EL (cell line): ENCODE results near the gene MSANTD2.

Source experiments
- DNase-seq: peaks from one replicate; pipeline ENCODE4 v3.0.0-alpha.2; 2016

MSANTD2 gene

DNA sequence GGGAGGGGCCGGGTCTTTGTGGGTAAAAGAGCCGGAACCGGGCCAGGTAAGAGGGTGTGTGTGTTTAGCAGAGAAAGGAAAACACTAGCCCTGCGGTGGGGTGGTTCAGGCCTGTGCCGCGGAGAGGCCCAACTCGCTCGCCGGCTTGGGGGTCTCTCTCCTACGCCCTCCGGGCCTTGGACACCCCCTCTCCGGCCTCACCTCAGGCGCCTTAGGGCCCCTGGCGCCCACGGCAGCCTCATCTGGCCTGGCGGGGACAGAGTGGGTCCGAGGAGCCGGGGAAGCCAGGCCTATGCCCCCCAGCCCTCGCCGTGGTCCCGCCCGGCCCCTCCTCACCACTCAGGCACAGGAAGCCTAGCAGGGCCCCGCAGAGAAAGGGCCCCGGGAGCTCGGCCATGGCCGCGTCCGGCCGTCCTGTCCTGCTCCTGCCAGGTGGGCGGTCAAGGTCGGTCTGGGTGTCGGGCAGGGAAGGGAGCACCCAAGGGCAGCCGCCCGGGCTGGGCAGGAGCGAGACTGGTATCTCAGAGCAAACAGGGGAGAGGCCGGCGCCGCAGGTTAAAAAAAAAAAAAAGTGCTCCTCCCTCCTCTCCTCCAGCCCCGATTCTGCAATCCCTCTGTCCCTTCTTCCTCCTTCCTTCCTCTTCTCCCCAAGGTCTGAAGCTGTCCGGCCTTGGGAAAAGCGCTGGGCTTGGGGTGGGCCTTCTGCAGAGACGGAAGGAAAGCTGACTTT is 48.3 kb downstream of the MSANTD2 start, which contains the start of gene VSIG2:
Gene VSIG2, minus strand, starts transcription at position 515 of the 730 bp plus-strand sequence. Its CDS starts 118 bp downstream, at position 397.
- DNase-seq = no peak

DNA sequence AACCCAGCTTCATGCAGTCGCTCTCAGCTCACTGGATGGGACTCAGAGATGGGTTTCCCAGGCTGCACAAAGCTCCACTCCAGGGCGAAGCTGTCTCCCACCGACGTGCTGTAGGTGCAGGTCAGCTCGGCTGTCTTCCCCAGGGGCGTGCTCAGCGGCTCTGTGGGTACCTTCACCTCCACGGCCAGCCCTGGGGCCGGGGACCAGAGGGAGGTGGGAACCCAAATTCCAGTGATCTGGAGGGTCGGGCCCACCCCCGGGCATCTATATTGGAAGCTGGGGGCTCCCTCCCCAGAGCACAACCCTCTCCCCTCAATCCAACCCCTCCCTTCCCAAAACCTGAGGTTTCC is 48.8 kb downstream of the MSANTD2 start:
- DNase-seq = no peak

DNA sequence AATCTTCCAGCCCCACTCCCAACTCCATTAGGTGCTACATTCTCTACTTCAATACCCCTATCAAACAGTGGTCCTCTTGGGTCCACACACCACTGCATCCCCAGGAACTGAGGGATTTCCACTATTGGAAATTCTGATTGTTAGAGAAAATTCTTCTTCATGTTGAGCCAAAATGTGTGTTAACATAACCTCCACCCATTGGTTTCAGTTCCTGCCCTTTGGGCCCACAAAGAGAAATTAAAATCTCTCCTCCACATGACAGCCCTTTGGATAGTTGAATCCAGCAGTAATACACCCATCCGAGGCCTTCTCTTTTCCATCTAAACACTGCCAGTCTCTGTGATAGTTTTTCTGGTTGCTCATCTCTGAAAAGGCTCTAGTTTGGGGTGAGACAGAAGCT is 50.3 kb downstream of the MSANTD2 start:
- no peak for DNase-seq

DNA sequence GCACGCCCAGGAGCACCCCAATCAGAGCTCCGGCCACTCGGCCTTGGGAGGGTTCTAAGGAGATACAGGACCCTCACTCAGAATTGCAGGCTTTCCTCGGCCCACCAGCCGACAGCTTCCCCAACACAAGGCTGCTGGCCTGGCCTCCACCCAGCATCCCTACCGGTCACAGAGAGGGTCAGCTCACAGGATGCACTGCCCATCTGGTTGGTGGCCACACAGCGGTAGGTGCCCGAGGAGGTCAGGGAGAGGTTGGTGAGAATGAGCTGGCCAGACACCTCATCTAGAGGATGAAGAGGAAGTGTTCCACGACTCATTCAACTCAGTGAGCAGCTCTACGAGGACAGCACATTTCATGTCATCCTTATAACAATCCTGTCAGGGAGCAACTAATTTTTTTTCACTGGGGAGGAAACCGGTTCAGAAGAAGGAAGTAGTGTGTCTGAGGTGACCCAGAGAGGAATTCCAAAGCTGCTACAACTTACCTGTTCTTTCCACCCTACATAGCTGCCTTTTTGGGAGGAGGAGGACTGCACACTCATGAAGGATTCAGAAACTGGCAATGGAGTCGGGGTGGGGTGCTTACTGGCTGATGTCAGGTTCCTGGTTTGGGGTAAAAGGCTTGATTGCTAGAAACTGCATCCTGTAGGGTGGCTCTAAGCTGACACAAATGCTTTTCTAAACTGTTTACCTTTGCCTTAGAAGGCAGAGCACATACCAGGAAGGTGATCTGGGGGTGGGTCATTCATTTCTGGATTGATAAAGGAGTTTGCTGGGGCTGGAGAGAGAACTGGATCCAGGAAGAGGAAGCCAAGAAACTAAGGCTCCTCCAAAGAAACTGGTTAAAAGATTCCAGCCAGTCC is 51.5 kb downstream of the MSANTD2 start:
- DNase-seq = peak; percentile 61

DNA sequence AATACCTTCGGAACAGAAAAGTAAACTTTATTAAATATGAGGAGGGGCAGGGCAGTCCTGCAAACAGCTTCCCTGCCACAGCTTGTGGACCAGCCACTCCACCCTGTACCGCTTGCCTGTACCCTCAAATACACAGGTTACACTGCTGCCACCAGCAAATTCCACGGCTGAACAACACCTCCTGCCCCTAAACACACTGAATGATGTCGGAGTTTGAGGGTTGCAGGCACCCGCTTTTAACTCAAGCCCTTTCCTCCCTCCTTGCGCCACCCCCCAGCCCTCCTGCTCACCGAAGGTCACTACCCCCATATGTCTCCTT is 52.1 kb downstream of the MSANTD2 start:
- DNase-seq = no peak

DNA sequence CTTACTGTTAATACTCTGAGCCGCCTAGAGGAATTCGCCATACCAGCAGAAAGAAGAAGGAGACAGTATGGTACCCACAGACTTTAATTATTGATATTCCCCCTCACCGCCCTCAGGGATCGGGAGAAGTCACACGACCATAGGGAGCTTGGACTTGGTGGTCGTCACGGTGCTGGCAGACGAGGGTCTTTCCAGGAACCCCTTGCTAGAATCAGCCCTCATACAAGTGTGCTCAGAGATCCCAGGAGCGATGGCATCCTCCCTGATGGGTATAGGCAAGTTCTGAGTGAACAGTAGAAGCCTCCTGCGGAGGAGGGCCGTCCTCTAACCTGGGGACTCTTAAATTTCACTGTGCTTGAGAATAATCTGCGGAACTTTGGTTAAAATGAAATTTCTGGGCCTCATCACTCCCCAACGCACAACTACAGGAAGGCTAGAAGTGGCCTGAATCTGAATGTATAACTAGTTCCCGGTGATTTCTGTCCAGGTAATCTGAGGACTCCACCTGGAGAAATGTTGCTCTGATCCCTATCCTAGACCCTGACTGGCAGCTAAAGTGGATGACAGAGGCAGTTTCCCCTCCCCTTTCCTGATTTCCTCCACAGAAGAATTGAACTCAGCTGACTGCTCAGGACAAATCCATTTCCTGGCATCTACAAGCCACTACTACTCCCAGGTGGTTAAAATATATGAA is 52.7 kb downstream of the MSANTD2 start:
- DNase-seq = no peak

DNA sequence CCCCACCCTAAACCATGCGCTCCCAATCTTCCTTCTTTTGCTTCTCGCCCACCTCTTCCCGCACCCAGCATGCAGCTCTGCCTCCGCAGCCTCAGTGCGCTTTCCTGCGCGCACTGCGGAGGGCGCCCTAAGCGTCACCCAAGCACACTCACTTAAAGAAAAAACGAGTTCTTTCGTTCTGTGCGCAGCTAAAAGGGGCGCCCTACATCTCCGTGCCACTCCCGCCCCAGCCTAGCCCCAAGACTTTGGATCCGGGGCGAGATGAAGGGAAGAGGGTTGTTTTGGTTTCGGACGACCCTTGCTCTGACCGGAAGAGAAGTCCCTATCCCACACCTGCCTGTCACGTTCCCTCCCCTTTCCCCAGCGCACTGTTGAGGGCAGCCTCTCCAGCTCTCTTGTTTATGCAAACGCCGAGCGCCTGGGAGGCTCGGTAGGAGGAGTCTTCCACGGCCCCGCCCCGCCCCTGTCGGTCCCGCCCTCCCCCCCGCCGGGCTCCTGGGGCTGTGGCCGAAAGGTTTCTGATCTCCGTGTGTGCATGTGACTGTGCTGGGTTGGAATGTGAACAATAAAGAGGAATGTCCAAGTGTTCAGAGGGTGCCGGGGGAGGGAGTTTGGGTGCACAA is 53.5 kb downstream of the MSANTD2 start:
- DNase-seq = peak; percentile 90

DNA sequence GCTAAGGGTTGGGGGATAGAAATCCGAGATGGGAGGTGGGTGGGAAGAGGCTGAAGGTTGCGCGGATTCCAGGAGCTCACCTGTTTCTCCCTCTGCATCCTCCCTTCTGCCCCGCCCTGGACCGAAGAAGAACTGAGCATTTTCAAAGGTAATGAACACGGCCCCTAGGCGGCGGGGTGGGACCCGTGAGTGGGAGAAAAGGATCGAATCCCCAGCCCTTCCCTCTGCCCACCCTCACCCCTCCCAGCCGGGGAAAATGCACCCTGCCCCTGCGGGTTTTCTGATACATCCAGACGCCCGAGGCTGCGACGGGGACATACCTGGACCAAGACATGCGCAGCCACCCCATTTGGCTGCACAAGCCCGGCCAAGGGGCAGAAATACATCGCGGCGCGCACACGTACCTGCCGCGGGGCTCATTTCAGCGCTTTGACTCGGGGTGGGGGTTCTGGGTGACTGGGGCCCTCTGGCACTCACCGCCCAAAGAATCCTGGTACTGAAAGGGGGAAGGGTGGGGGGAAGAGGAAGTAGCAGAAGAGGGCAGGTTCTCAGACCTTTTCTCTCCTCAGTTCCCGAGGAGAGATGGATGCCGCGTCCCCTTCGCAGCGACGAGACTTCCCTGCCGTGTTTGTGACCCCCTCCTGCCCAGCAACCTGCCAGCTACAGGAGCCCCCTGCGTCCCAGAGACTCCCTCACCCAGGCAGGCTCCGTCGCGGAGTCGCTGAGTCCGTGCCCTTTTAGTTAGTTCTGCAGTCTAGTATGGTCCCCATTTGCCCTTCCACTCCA is 54.2 kb downstream of the MSANTD2 start:
- DNase-seq = no peak

DNA sequence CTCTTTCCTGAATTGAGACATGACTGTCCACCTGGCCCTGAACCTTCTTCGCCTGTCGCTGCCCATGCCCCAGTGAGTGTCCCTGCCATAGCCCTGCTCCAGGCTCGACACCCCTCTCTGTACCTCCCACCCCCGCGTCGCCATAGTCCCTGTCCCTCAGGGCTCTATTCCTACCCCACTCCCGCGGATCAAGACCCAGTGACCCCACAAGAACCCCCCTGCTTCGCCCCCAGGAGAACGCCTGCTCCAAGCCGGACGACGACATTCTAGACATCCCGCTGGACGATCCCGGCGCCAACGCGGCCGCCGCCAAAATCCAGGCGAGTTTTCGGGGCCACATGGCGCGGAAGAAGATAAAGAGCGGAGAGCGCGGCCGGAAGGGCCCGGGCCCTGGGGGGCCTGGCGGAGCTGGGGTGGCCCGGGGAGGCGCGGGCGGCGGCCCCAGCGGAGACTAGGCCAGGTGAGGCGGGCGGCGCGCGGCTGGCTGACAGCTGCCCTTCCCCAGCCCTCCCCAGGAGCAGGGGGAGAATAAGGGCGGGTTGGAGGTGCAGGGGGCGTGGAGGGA is 54.9 kb downstream of the MSANTD2 start:
- DNase-seq = no peak

DNA sequence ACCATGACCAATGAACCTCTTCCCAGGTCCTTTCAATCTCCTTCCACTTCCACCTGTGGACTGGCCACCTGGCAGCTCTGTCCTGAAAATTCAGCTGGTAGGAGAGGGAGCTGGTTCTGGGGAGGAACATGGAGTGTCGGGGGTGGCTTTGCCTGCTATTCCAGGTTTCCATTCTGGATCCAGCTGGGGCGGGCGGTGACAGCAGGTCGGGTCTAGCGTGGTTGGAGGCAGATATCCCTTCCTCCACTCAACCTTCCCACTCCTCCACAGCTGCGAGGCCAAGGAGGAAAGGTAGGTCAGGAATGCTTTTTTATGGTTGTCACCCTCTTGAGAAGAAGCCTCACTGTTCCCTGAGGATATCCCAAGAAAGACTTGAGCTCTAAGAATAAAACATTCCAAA is 57.2 kb downstream of the MSANTD2 start:
- DNase-seq = no peak

DNA sequence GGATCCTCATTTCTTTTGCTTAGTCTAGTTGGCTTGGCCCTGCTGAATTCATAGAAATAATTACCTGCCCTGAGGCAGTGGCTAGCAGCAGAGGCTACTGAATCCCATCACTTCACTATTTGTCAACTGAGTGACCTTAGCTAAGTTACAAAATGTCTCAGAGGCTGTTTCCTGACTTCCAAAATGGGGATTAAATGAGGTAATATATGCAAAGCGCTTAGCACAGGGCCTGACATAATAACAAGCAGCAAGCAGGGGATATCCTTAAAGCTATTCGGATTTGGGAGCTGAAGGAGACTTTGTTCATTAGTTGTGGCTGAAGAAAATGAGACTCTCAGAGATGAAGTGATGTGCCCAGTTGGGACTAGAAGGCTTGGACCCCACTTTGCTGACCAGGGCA is 57.7 kb downstream of the MSANTD2 start:
- no peak for DNase-seq

DNA sequence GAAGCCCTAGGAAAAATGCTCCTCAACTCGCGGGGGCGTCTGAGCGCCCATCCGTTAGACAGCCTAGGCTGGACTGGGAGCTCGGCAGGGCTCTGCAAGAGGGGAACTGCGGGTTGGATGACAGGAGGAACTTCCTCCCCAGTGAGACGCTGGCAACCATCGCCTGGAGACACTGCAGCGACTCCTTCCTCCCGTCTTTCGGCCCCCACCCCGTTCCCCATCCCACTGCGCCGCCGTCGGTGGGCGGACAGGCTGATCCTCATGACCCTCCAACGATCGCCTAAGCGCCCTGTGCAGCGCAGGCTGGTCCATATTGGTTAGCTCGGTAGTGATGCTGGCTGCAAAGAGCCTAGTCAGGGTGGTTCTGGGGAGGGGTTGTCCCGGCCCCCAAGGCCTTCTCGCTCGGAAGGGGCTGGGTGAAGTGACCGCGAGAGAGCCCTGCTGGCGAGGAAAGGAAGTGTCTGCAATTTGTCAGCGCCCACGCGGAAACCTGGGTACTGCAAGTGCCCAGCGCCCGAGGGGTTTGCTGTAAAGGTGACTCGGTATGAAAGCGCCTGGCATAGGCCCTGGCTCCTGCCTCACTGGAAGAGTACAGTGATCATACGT is 59.8 kb downstream of the MSANTD2 start:
- peak; percentile 52 for DNase-seq

DNA sequence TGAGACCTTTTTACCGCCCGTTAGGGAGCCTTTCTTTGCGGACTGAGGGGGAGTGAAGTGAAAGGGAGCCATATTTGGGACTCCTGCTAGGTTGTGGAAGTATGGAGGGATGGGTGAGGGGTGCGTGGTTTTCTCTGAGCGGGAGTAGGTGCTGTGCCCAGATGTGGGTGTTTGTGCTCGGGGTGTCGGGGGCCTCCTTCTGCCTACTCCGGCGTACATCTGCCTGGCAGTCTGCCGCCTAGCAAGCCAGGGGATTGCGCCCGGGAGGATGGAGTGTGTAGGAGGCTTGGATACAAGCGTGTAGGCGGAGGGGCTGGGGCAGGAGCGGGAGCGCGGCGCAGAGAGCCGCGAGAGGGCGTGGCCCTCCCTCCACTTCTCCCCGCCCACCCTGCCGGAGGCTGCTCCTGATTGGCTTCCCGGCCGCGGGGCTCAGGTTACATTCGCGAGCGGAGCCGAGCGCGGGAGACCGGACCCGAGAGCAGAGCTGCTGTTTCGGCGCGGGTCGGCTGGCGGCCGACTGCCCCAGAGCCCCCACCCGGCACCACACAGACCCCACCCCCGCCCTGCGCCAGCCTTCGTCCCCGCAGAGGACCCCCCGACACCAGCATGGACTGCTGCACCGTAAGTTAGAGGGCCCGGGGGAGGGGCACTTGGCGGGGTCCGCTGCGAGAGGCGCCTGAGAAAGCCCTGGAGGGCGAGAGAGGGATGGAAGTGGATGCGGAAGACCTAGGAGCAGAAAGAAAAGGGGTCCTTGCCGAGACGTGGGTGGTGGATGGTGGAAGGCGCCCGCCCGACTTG is 60.5 kb downstream of the MSANTD2 start, which contains the start of gene NRGN:
Gene NRGN, plus strand, starts transcription at position 464 of the 798 bp plus-strand sequence. Its CDS starts 143 bp downstream, at position 607.
- DNase-seq = peak; percentile 91

DNA sequence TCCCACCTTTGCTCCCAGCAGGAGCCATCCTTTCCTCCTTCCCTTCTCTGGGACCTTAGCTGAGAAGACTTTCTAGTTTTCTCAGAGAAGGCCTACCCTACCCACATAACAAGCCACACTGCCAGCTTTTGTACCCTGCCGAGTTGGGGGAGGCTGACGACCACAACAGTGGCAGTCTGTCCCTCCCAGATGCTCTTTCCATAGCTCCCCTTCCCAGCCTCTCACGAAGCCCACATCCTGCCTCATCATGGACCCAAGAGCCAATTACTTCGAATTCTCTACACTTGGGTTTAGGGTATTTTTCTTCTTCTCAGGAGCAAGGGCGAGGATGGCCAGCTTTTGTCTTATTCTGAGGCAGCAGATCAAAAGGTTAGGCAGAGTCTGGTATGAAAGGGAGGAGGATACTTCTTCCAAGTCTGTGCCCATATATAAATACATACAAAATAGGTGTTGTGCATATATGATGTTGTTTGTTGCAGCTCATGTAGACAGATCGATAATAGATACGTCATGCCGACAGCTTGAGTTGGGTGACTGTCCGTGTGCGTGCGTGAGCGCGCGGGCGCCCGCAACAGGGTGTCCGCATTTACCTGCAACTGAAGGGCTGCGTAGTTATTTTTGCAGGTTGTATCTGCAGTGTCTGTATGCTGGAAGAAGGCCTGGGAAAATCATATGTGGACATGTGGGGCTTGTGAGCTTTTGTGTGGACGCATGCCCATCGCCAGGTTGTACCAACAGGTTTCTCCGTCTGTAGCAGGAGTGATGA is 61.3 kb downstream of the MSANTD2 start:
- DNase-seq = no peak

DNA sequence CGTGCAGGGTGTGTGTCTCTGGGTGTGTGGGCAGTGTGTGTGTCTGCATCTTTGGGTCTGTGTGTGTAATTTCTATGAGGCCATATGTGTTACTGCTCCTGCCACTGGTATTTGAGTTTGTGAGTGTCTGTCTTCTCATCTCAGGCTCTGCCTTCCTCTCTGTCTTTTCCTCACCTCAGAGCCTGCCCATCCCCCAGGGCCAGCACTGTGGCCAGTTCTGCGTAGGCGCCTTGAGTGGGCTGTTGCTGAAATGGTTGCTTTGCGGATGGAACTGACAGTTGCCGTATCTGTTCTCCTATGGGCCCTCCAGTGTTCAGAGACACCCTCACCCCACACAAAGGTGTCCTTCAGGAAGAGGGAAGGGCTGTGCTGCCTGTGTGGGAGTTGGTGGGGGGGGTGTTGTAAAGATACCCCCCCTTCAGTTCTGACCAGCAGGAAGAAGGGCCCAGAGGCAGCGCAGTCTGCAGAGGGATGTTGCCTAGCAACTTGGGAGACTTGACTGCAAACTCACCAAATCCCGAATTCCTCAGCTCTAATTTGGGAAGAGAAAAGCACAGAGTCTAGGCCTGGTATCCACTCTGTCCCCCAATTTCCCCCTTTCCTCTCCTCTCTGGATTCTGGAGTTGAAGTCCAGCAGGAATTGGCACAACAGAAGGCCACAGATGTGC is 62.4 kb downstream of the MSANTD2 start:
- DNase-seq = no peak

DNA sequence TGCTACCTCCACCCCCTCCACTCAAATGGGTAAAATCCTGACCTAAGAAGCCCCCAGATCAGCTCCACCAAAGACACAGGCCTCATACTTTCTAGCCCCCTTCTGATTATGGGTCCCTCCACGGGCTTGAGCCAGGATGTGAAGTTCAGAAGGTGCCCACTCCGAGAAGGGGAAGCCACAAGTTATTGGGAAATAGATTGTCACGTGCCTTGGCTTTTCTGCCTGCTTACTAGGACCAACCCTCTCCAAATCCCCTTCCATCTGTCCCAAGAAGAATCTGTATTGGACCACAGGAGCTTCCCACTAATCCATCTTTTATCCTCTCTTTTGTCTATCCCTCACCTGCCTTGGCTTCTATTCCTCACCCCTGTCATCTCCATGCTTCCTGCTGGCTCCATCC is 63.5 kb downstream of the MSANTD2 start:
- no peak for DNase-seq

DNA sequence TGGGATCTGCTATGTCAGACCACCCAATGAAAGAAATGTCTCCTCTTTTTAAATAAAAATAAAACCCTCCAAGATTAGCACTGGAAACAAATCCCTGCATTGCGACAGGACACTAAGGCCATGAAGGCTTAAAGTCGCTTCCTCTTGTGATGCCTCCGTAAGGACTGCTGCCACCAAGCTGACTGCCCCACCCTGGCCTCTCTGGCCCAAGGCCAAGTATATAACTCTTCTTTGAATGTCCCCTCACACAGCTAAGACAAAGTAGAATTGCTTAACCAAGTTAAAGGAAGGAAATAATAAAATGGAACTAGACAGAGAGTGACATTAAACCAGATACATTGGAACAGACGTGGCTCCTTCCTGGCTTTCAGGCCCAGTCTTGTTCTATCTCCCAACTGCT is 68.0 kb downstream of the MSANTD2 start:
- DNase-seq = no peak

DNA sequence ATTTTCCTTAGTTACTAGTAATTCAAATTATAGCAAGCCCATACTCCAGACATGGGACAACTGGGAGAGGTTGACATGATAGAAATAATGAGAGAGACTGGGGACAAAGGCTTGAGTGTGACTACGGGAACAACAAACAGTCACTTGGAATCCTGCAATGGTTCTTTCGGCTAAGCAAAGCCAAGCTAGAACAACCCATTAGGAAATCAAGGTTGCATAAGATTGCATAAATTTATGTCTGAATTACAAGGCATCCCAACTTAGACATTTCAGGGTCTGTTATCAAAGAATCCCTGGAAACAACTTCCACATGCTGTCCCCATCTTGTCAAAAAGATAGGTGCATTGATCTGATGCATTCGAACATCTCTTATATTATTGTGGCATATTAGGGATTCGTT is 70.6 kb downstream of the MSANTD2 start:
- DNase-seq = no peak

DNA sequence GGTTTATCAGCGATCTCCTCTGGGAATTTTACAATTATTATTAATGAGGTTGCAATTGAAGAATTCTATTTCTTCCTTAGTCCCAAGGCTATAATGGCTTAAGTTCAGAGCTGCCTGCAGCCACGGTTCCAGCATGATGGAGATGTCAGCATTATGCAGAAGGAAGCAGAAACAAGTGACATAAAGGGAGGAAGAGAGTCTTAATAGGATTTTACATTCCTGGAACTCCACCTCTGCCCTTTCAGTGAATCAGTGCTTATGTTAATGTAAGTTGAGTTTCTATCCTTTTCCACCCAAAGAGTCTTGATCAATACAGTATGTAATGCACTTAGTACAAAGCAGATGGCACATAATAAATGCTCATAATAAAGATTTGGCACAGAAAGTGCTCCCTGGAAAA is 72.1 kb downstream of the MSANTD2 start:
- no peak for DNase-seq
